Activated CD4-positive, CD25-positive, alpha-beta regulatory T cell treated with anti-CD3 and anti-CD28 coated beads, Interleukin-2, amount 50 U/mL, for 16 hours (primary cell): ENCODE results near the gene MYBL2.

Experiments
- DNase-seq: peaks from one replicate; pipeline ENCODE4 v3.0.0-alpha.2; 2020; ENCODE audit warnings: low read depth, low spot score

Gene MYBL2

GRCh38 chr20:43682446-43682845 lies 15.5 kb downstream of the MYBL2 start:
- DNase-seq, result no peak

- DNase-seq, result no peak
These were observed 19.9 kb downstream of the MYBL2 start for GRCh38 chr20:43686820-43687219.

GRCh38 chr20:43689165-43689564 lies 22.3 kb downstream of the MYBL2 start:
- no peak for DNase-seq

- DNase-seq, result no peak
These were observed 24.2 kb downstream of the MYBL2 start for GRCh38 chr20:43690943-43691598.

GRCh38 chr20:43691928-43692524 lies 25.1 kb downstream of the MYBL2 start:
- peak; percentile 19 for DNase-seq

- no peak for DNase-seq
These were observed 27.8 kb downstream of the MYBL2 start for GRCh38 chr20:43694763-43695162.

GRCh38 chr20:43695571-43695970 lies 28.7 kb downstream of the MYBL2 start:
- DNase-seq, result no peak

GRCh38 chr20:43699941-43700565 lies 33.1 kb downstream of the MYBL2 start:
- DNase-seq, result no peak

- no peak for DNase-seq
These were observed 33.7 kb downstream of the MYBL2 start for GRCh38 chr20:43700627-43701026.

GRCh38 chr20:43702502-43702901 lies 35.6 kb downstream of the MYBL2 start:
- DNase-seq, result no peak

GRCh38 chr20:43710370-43711044 lies 43.6 kb downstream of the MYBL2 start:
- no peak for DNase-seq

- no peak for DNase-seq
These were observed 44.3 kb downstream of the MYBL2 start for GRCh38 chr20:43711098-43711654.

GRCh38 chr20:43715044-43715443 lies 48.1 kb downstream of the MYBL2 start:
- no peak for DNase-seq

- no peak for DNase-seq
These were observed 48.6 kb downstream of the MYBL2 start for GRCh38 chr20:43715511-43715910.

- DNase-seq, result no peak
These were observed 49.2 kb downstream of the MYBL2 start for GRCh38 chr20:43716123-43716522.

GRCh38 chr20:43716757-43717615 lies 50.1 kb downstream of the MYBL2 start:
- DNase-seq, result no peak

- DNase-seq, result no peak
These were observed 50.7 kb downstream of the MYBL2 start for GRCh38 chr20:43717616-43717995.

GRCh38 chr20:43720007-43720406 lies 53.1 kb downstream of the MYBL2 start:
- DNase-seq, result no peak

GRCh38 chr20:43721097-43721428 lies 54.1 kb downstream of the MYBL2 start:
- DNase-seq, result no peak

GRCh38 chr20:43721429-43722152 lies 54.7 kb downstream of the MYBL2 start:
- no peak for DNase-seq

- peak; percentile 50 for DNase-seq
These were observed 55.2 kb downstream of the MYBL2 start for GRCh38 chr20:43722153-43722505.
